ENCODE data around the gene NUMA1. TPM values are rescaled to one million over a fixed set of nuclear protein-coding genes. Genes with fewer than 3 reads are reported as not detected.

The NUMA1 gene
- polyA plus RNA-seq, 1 donor, result 165 TPM

- peak; percentile 98 for DNase-seq (ENCODE audit: low read depth)
Observed at GRCh38 chr11:72102946-72103753, 22.8 kb upstream of the NUMA1 start, which contains the start of gene LAMTOR1. Gene LAMTOR1, minus strand, starts transcription at chr11:72103297. Its CDS starts 73 bp downstream, at chr11:72103224.

- DNase-seq (ENCODE audit: low read depth), result no peak
Observed at GRCh38 chr11:72102631-72102945, 22.2 kb upstream of the NUMA1 start.

DNA sequence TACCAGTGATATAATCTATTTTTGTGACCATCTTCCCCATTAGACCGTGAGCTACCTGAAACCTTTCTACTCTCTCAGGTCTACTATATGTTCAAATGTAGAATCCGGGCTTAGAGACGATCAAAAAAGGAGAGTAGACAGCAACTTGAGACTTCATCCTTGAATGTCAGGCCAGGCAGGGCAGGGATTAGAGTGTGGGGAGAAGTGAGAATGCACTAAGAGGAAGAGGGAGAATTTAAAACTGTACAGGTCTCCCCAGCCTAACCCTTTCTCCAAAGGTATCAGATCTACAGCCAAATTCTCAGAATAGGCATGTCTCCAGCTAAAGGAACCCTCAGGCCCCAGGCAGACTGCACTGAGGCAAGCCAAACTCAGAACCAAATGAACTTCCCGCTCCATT is 21.8 kb upstream of the NUMA1 start:
- no peak for DNase-seq (ENCODE audit: low read depth)

GRCh38 chr11:72100462-72100861 is 20.1 kb upstream of the NUMA1 start:
- no peak for DNase-seq (ENCODE audit: low read depth)

DNA sequence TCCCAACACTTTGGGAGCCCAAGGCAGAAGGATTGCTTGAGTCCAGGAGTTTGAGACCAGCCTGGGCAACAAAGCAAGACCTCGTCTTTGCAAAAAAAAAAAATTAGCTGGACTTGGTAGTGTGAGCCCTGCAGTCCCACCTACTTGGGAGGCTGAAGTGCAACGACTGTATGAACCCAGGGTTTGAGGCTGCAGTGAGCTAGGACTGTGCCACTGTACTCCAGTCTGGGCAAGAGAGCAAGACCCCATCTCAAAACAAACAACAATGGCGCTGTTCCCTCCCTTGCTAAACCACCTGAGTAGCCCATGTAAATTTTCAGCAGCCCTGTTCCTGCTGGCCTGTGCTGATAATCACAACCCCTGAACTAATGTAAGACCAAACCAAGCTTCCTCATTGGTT is 19.7 kb upstream of the NUMA1 start:
- DNase-seq (ENCODE audit: low read depth), result no peak

DNA sequence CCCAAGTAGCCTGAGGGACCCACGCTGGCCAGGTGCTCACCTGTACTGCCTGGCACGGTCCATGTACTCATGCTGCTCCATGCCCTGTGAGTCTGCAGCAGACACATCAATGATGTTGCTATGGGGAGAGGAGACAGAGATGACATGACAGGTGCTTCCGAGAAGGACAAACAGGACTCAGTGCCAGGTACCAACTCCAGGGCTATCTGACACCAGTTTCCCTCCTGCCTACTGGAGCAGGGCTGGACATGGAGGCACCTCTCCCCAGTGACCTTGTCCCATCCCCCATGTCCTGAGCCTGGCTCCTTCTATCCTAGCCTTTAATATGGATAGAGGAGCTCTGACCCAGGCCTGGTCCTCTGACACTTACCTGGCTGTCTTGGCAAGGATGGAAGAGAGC is 18.4 kb upstream of the NUMA1 start:
- no peak for DNase-seq (ENCODE audit: low read depth)

GRCh38 chr11:72091292-72091691 is 10.9 kb upstream of the NUMA1 start:
- DNase-seq (ENCODE audit: low read depth), result no peak

DNA sequence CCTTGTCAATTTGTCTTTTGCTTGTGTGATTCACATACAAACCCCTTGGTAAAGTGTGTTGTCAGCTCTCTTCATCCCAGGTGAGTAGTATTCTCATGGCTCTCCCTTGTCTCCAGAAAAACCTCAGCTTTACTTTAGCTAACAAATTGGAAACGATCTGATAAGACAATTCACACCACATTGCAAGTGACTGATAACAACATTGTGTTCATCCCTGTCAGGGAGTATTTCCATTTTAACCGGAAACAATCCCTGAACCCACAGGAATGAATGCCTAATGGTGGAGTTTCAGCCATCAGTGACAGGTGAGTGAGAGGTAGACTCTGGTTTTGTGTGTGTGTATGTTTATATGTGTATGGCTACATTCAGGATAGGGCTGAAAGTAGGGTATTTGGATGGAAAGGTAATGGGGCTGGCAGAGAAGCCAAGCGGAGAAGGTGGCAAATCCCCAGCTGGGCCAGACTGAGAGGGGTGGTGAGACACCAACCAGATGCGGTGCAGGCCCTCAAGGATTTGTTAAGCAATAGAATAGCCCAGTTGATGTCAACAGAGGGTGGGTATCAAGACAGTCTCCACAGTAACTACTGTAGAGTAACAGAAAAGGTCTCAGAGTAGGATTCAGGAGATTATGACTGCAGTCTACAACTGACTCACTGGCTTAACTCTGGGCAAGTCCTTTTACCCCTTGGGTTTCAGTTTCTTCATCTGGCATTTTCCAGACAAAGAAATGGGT is 7.9 kb upstream of the NUMA1 start:
- DNase-seq (ENCODE audit: low read depth), result no peak

- no peak for DNase-seq (ENCODE audit: low read depth)
Observed at GRCh38 chr11:72085621-72086351, 5.4 kb upstream of the NUMA1 start.

GRCh38 chr11:72084965-72085364 is 4.6 kb upstream of the NUMA1 start:
- no peak for DNase-seq (ENCODE audit: low read depth)

DNA sequence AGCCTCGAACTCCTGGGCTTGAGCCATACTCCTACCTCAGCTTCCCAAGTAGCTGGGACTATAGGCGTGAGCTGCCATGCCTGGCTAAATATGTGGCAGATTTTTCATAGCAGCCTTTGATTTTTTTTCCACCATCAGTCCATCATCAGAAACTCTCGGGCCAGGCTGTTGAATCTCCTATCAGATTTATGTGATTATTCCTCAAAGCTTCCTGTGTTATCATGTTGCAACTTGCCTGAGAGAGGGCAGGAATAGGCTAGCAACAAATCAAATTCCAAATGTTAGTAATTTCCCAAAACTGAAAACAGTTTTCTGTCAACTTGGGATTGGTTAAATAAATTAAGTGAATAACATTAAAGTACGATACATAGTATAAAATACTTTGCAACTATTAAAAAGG is 3.7 kb upstream of the NUMA1 start:
- DNase-seq (ENCODE audit: low read depth), result no peak

DNA sequence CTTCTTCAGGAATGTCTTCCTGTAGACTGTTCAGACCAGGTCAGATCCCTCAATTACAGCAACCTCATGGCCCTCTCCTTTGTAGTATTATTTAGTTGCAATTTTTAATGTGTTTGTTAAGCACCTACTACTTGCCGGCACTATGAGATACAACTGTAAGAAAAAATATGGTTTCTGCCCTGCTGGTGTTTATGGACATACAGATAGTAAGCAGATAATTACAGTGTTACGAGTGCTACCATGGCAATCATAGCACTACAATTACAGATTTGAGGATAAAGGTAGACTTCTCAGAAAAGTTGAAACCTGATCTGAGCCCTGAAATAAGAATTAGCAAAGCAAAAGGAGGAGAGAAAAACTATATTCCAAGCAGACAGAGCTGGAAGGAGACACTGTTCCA is 3.1 kb upstream of the NUMA1 start:
- no peak for DNase-seq (ENCODE audit: low read depth)

GRCh38 chr11:72081821-72082453 is 1.6 kb upstream of the NUMA1 start:
- DNase-seq (ENCODE audit: low read depth), result no peak

DNA sequence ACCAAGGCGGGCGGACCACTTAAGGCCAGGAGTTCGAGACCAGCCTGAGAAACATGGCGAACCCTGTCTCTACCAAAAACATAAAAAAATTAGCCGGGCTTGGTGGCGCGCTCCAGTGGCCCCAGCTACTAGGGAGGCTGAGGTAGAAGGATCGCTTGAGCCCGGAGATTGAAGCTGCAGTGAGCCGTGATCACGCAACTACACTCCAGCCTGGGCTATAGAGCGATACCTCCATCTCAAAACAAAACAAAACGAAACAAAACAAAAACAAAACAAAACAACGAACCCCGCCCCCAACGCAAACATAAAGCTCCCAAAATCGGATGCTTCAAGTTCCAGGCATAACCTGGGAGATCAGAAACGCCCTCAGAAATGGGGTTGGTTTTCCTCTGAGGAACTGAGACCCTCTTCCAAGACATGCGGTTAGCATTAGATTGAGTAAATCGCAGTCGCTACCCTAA is 872 bp upstream of the NUMA1 start:
- DNase-seq (ENCODE audit: low read depth), result no peak

- DNase-seq (ENCODE audit: low read depth), result no peak
Observed at GRCh38 chr11:72079819-72080325, 470 bp downstream of the NUMA1 start.

DNA sequence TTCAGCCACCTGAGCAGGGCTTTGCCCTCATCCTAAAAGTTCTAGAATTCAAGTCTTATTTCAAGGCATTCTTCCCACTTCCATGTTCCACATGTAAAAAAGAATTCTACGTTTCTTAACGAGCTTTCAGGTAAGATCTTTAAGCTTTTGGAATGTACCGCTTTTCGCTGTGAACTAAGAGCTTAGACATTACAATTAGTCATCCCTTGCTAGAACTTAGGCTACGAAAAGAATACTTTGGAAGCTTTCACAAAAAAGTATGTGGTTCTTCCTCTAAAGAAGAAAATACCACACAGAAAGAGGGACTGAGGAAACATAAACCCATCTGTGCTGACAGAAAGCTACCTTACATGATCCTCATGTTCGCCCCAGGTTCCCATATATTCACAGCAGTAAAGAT is 1.9 kb downstream of the NUMA1 start:
- no peak for DNase-seq (ENCODE audit: low read depth)

GRCh38 chr11:72075756-72076155 is 4.6 kb downstream of the NUMA1 start:
- DNase-seq (ENCODE audit: low read depth), result no peak

- no peak for DNase-seq (ENCODE audit: low read depth)
Observed at GRCh38 chr11:72075109-72075508, 5.2 kb downstream of the NUMA1 start.

- DNase-seq (ENCODE audit: low read depth), result no peak
Observed at GRCh38 chr11:72072348-72072747, 8.0 kb downstream of the NUMA1 start.

DNA sequence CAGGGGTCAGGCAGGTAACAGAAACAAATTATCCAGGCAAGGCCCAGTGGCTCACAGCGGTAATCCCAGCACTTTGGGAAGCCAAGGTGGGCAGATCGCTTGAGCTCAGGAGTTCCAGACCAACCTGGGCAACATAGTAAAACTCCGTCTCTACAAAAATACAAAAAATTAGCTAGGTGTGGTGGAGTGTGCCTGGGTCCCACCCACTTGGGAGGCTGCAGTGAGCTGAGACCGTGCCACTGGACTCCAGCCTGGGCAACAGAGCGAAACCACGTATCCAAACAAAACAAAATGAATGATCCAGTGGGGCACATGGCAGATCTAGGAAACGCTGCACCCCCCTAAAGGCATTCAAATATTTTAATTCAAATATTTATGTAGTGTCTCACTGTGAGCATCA is 9.9 kb downstream of the NUMA1 start:
- no peak for DNase-seq (ENCODE audit: low read depth)

DNA sequence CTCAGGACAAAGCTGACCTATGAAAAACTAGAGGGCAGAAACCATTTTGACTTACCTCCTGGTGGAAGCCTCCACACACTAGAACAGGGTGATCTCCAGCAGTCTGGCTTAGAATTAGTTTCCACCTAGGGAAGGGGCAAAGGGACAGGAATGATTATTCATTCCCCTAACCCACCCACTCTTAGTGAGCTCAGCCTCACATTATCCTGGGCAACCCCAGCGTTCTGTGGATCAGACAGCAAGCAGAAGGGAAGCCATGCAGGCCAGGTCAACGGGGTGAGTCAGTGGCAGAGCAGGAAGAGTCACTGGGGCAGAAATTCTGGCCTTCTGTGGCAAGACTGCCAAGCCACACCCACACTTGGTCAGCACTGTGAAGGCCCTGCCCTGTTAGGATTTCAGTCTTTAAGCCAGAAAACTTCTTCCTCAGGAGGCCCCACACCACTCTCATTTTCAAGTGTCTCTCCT is 10.5 kb downstream of the NUMA1 start:
- no peak for DNase-seq (ENCODE audit: low read depth)

GRCh38 chr11:72069200-72069599 is 11.1 kb downstream of the NUMA1 start:
- no peak for DNase-seq (ENCODE audit: low read depth)
